GM11168 (cell line): Measurements from ENCODE around the gene IPCEF1.

Experiments
- in situ Hi-C: fragments of 300-500 bp; cut with MboI; formaldehyde crosslinking; loops from one replicate; pipeline ENCODE4 v1.12.0; 2022; ENCODE audit warnings: low sequenced_read_pairs; ENCODE audit not compliant: unreplicated experiment

The IPCEF1 gene

GRCh38 chr6:154301086-154301625 lies 55.4 kb downstream of the IPCEF1 start:
- in situ Hi-C loops: no loop called here

- in situ Hi-C loops: no loop called here
Measured at GRCh38 chr6:154298297-154298696, 58.3 kb downstream of the IPCEF1 start.

GRCh38 chr6:154297721-154298120 lies 58.9 kb downstream of the IPCEF1 start:
- in situ Hi-C loops: no loop called here

- in situ Hi-C loops: no loop called here
Measured at GRCh38 chr6:154297210-154297609, 59.4 kb downstream of the IPCEF1 start.

GRCh38 chr6:154295733-154296132 lies 60.9 kb downstream of the IPCEF1 start:
- in situ Hi-C loops: no loop called here

GRCh38 chr6:154292855-154293519 lies 63.6 kb downstream of the IPCEF1 start:
- in situ Hi-C loops: no loop called here

GRCh38 chr6:154292066-154292465 lies 64.5 kb downstream of the IPCEF1 start:
- in situ Hi-C loops: no loop called here

GRCh38 chr6:154289818-154290508 lies 66.6 kb downstream of the IPCEF1 start:
- in situ Hi-C loops: no loop called here

- in situ Hi-C loops: no loop called here
Measured at GRCh38 chr6:154285826-154286225, 70.8 kb downstream of the IPCEF1 start.

GRCh38 chr6:154284313-154284853 lies 72.2 kb downstream of the IPCEF1 start:
- in situ Hi-C loops: loop anchor here (5.0 kb wide), 1 partner anchor 132 kb away; no protein-coding TSS in a partner anchor

GRCh38 chr6:154280521-154280920 lies 76.1 kb downstream of the IPCEF1 start:
- in situ Hi-C loops: loop anchor here (5.0 kb wide), 1 partner anchor 128 kb away; no protein-coding TSS in a partner anchor

- in situ Hi-C loops: no loop called here
Measured at GRCh38 chr6:154277629-154278017, 79.0 kb downstream of the IPCEF1 start.

GRCh38 chr6:154276810-154277628 lies 79.6 kb downstream of the IPCEF1 start:
- in situ Hi-C loops: no loop called here

- in situ Hi-C loops: loop anchor here (25.0 kb wide), 1 partner anchor 1287 kb away; the partner anchor contains the start of gene FBXO5
Measured at GRCh38 chr6:154274168-154274567, 82.4 kb downstream of the IPCEF1 start.

GRCh38 chr6:154268486-154268885 lies 88.1 kb downstream of the IPCEF1 start:
- in situ Hi-C loops: loop anchor here (25.0 kb wide), 1 partner anchor 1281 kb away; the partner anchor contains the start of gene FBXO5

- in situ Hi-C loops: loop anchor here (25.0 kb wide), 1 partner anchor 1280 kb away; the partner anchor contains the start of gene FBXO5
Measured at GRCh38 chr6:154267508-154268106, 89.0 kb downstream of the IPCEF1 start.

GRCh38 chr6:154266560-154267099 lies 90.0 kb downstream of the IPCEF1 start:
- in situ Hi-C loops: loop anchor here (25.0 kb wide), 1 partner anchor 1279 kb away; the partner anchor contains the start of gene FBXO5

- in situ Hi-C loops: loop anchor here (25.0 kb wide), 1 partner anchor 1275 kb away; the partner anchor contains the start of gene FBXO5
Measured at GRCh38 chr6:154261688-154262397, 94.8 kb downstream of the IPCEF1 start.
